Measurements from ENCODE around the gene SEMA6A. TPM values are rescaled to one million over a fixed set of nuclear protein-coding genes. Genes with fewer than 3 reads are reported as not detected.

Gene SEMA6A
- total RNA-seq, 1 experiment from 2014 or later, result 406 TPM

- H3K36me3 Mint-ChIP-seq, result no peaks in the 10 kb centered on the region
- CTCF ChIA-PET, result no interaction called here
- TF ChIP-seq, protein P1, sequence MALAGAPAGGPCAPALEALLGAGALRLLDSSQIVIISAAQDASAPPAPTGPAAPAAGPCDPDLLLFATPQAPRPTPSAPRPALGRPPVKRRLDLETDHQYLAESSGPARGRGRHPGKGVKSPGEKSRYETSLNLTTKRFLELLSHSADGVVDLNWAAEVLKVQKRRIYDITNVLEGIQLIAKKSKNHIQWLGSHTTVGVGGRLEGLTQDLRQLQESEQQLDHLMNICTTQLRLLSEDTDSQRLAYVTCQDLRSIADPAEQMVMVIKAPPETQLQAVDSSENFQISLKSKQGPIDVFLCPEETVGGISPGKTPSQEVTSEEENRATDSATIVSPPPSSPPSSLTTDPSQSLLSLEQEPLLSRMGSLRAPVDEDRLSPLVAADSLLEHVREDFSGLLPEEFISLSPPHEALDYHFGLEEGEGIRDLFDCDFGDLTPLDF (CRISPR knock-in tag; IDR thresholded peaks at IDR 0.05), result no peak
- TF ChIP-seq ZBTB21 (CRISPR knock-in tag; IDR thresholded peaks at IDR 0.05; ENCODE audit: borderline replicate concordance) (no peak), GTF2I (CRISPR knock-in tag; conservative IDR thresholded peaks at IDR 0.05) (no peak), PRDM15 (CRISPR knock-in tag; IDR thresholded peaks at IDR 0.05) (no peak), FOXK1 (CRISPR knock-in tag; IDR thresholded peaks at IDR 0.05) (no peak), ZNF121 (CRISPR knock-in tag; IDR thresholded peaks at IDR 0.05) (no peak), MLX (CRISPR knock-in tag; IDR thresholded peaks at IDR 0.05) (no peak), ARID4B (CRISPR knock-in tag; IDR thresholded peaks at IDR 0.05; ENCODE audit: borderline replicate concordance) (no peak), RELA (CRISPR knock-in tag; IDR thresholded peaks at IDR 0.05; ENCODE audit: borderline replicate concordance) (no peak), ATF1 (CRISPR knock-in tag; IDR thresholded peaks at IDR 0.05) (no peak), AR (CRISPR knock-in tag; IDR thresholded peaks at IDR 0.05) (no peak), ZMAT4 (CRISPR knock-in tag; IDR thresholded peaks at IDR 0.05) (no peak)
- TF ChIP-seq, protein P2, sequence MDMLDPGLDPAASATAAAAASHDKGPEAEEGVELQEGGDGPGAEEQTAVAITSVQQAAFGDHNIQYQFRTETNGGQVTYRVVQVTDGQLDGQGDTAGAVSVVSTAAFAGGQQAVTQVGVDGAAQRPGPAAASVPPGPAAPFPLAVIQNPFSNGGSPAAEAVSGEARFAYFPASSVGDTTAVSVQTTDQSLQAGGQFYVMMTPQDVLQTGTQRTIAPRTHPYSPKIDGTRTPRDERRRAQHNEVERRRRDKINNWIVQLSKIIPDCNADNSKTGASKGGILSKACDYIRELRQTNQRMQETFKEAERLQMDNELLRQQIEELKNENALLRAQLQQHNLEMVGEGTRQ (CRISPR knock-in tag; IDR thresholded peaks at IDR 0.05), result no peak
- DNase-seq (ENCODE audit: low spot score), result no peak
- H3K4me3 Mint-ChIP-seq, result no peak overlapping the region
- no peaks in the 10 kb centered on the region for H3K9me3 Mint-ChIP-seq
- H3K27me3 Mint-ChIP-seq (ENCODE audit: low read depth), result no peaks in the 10 kb centered on the region
- POLR2A ChIA-PET, result interaction anchor here (0.6 kb wide), 1 partner anchor 12 kb away, joined by 3 read pairs; no protein-coding TSS in a partner anchor
- ATAC-seq, result no peak
- peaks cover 23% of the 10 kb centered on the region for H3K4me1 Mint-ChIP-seq
- no peak overlapping the region for H3K27ac Mint-ChIP-seq
Observed at GRCh38 chr5:116428413-116428812, 146.2 kb downstream of the SEMA6A start.
